Heart right ventricle (tissue), 16 donors: ENCODE results near the gene CERS6. TPM values are rescaled to one million over a fixed set of nuclear protein-coding genes. Genes with fewer than 3 reads are reported as not detected.
A peak's percentile ranks its signal among the peaks of the same experiment; 100 is the strongest.

ENCODE experiments used
- ATAC-seq, 8 donors: fragments of 200-7000 bp; cut with Tn5 transposase; one replicate each; pipeline ENCODE4 v1.9.1; 2020; ENCODE audit warnings: mild to moderate bottlenecking in 8 of 8, moderate library complexity in 8 of 8, moderate number of reproducible peaks in 1 of 8
- DNase-seq, 2 donors: peaks; one replicate each; pipeline ENCODE4 v3.0.0-alpha.2; 2020
- H3K27ac ChIP-seq, 10 donors: fragments of 200-600 bp; sonication (generic) in 2 of 10; one replicate each; pipeline versions ENCODE4 v1.5.0 to v1.8.0; 2020 to 2022; ENCODE audit warnings: mild to moderate bottlenecking in 3 of 10
- H3K27me3 ChIP-seq, 7 donors: fragments of 200-600 bp; one replicate each; pipeline ENCODE4 v1.8.0; 2021 to 2022; ENCODE audit warnings: mild to moderate bottlenecking in 2 of 7
- H3K36me3 ChIP-seq, 9 donors: fragments of 200-600 bp; sonication (generic) in 1 of 9; one replicate each; pipeline versions ENCODE4 v1.5.0 to v1.8.0; 2020 to 2022; ENCODE audit warnings: mild to moderate bottlenecking in 2 of 9
- H3K4me1 ChIP-seq, 9 donors: fragments of 200-600 bp; sonication (generic) in 1 of 9; one replicate each; pipeline versions ENCODE4 v1.5.0 to v1.8.0; 2020 to 2022; ENCODE audit warnings: mild to moderate bottlenecking in 4 of 9
- H3K4me3 ChIP-seq, 10 donors: fragments of 200-600 bp; sonication (generic) in 2 of 10; one replicate each; pipeline versions ENCODE4 v1.5.0 to v1.8.0; 2020 to 2022; ENCODE audit warnings: mild to moderate bottlenecking in 7 of 10, moderate library complexity in 2 of 10
- H3K9me3 ChIP-seq, 11 donors: fragments of 200-600 bp in 10 of 11; sonication (generic) in 2 of 11; one replicate each; pipeline versions ENCODE4 v1.5.0 to v1.8.0; 2013 to 2022; ENCODE audit warnings: mild to moderate bottlenecking in 2 of 11, control low read depth in 1 of 11, moderate library complexity in 1 of 11
- WGBS, 2 donors: extraction: QIAGEN DNeasy Blood & Tissue Kit; methylation state at CpG; one replicate each; pipeline ENCODE4 v1.1.7; 2013; ENCODE audit warnings: inconsistent platforms in 1 of 2; 5-methylcytosine and 5-hydroxymethylcytosine counted together
- intact Hi-C, 10 donors: fragments of 100-400 bp; cut with DNase I; formaldehyde crosslinking; loops; one replicate each; pipeline versions ENCODE4 v1.11.1 to v1.14.2; 2022
- microRNA-seq, 2 donors: library from miRNA; unstranded; fragments of <30 nt; microRNA quantifications; one replicate each; pipeline ENCODE4 v1.2.0, GENCODE V29; 2021
- polyA plus RNA-seq, 2 donors: library from polyadenylated mRNA; stranded (reverse); fragments of 200-250 nt; gene quantifications; one replicate each; pipeline ENCODE4 v1.2.3, GENCODE V29; 2013
- total RNA-seq, 10 donors: library from RNA; stranded (reverse); fragmentation: NEBNext Ultra II Directional in 3 of 10; extraction: Animal tissue kit (Norgen Biotek cat#: 25700) in 3 of 10; gene quantifications; one replicate each; pipeline versions ENCODE4 v1.2.1 to v1.2.4, GENCODE V29; 2021 to 2023
- TF ChIP-seq, protein P1 (sequence below), 9 donors: fragments of 200-600 bp; sonication (generic) in 2 of 9; IDR thresholded peaks; one replicate each; pipeline versions ENCODE4 v1.5.0 to v1.8.0; 2021 to 2022; ENCODE audit warnings: antibody characterized with exemption in 9 of 9, mild to moderate bottlenecking in 5 of 9, moderate library complexity in 1 of 9
- donor health status: Arrhythmogenic right ventricular cardiomyopathy.
- donor health status: ischemic (EF 13 %, LVEDD 7.1; RV severe dilation, severe dysfunction).
- donor health status: healthy with polysubstance abuse.
- donor health status: DM: no; HTN: yes; CAD: no.
- donor health status: DM: no; HTN: no; CAD: no.
- donor health status: ischemic (EF 25% LVEDD 6.9; RV normal size, moderate dysfunction).
- donor health status: ischemic (EF 25% LVEDD 5.7; RV mildly dilated, moderate dysfunction).
- donor health status: healthy.
- donor health status: DM: yes; HTN: yes; CAD: no.
- donor health status: Ischemic cardiomyopathy.
- donor health status: ischemic (EF 35%, LVEDD 5.7; RV mildly dilated, moderate dysfunction).
- donor health status: nonischemic (EF 11% LVEDD 7.7; RV severe dilation, severe dysfunction).
- donor health status: DM: yes; HTN: yes; CAD: no.
- donor health status: PGD.
- donor health status: ischemic (EF 29% LVEDD 5.4; RV normal size, mild dysfunction).
- donor health status: nonischemic (EF 23%, LVEDD 6.1; RV moderate dilation, normal function).

CERS6 gene
- total and polyA plus RNA-seq, 12 donors = 20.5 to 76.3 (median 56.1) TPM

DNA sequence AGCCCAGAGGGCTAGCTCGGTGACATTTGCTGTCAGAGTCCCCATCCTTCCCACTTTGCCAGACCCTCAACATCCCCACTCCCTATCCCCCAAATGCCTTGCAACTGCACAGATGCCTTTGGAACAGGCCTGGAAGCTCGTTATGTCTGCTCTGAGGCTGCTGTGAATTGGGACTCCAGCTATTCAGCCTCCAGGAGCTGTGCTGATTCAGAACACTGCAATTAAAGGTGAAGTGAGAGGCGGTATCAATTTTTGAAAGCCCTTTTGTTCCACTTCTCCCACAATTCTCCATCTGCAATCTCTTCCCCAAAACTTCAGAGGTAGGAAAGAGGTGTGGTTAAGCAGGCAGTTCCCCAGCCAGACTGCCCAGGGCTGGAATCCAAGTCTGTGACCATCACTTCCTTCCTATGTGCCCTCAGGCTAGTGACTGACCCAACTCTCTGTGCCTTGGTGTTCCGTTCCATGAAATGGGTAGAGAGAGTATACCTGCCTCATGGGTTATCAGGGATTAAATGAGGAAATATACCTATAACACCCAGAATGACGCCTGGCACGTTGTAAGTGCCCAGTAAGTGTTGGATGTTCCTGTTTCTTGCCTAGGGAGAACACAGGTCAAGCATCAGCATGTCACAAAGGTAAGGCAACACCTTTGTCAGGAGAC is 363.9 kb downstream of the CERS6 start:
- Histone ChIP-seq H3K27me3 (no peaks in the 10 kb centered on the region), H3K9me3 (no peaks in the 10 kb centered on the region), H3K4me1 (peaks cover 0 to 39% (median 14%) of the 10 kb centered on the region in 9 donors), H3K4me3 (no peak overlapping the region), H3K36me3 (peaks cover 0 to 15% (median 0%) of the 10 kb centered on the region in 9 donors), H3K27ac (no peak overlapping the region)
- TF ChIP-seq, protein P1, sequence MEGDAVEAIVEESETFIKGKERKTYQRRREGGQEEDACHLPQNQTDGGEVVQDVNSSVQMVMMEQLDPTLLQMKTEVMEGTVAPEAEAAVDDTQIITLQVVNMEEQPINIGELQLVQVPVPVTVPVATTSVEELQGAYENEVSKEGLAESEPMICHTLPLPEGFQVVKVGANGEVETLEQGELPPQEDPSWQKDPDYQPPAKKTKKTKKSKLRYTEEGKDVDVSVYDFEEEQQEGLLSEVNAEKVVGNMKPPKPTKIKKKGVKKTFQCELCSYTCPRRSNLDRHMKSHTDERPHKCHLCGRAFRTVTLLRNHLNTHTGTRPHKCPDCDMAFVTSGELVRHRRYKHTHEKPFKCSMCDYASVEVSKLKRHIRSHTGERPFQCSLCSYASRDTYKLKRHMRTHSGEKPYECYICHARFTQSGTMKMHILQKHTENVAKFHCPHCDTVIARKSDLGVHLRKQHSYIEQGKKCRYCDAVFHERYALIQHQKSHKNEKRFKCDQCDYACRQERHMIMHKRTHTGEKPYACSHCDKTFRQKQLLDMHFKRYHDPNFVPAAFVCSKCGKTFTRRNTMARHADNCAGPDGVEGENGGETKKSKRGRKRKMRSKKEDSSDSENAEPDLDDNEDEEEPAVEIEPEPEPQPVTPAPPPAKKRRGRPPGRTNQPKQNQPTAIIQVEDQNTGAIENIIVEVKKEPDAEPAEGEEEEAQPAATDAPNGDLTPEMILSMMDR (IDR thresholded peaks at IDR 0.05) = no peak
- intact Hi-C loops = loop anchor here in 2 of 10 donors (5.0 kb wide), 1 partner anchor 48 kb away; no protein-coding TSS in a partner anchor
- DNase-seq (no peak), ATAC-seq (peak in 1 of 8 donors; percentile 37)
- WGBS, 2 donors = 87 to 90% methylated on average over 6 of the region's 6 CpGs

DNA sequence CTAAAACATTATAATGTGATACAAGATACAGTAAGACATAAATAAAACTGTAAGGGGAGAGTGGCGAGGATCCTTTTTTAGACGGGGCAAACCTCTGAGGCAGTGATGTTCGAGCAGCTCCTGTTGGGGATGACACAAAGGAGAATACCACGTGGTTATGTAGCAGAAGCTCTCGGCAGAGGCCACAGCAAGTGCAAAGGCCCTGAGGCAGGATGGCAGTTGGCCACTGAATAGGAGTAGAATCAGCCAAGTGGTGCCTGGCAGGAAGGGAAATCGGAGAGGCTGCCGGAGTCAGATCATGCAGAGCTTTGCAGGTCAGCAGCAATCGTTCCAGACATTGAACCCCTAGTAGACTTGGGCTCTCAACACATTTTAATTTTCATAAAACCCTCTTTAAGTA is 365.5 kb downstream of the CERS6 start:
- Histone ChIP-seq H3K36me3 (peaks cover 0 to 30% (median 0%) of the 10 kb centered on the region in 9 donors), H3K9me3 (no peaks in the 10 kb centered on the region), H3K27ac (no peak overlapping the region), H3K4me1 (peaks cover 0 to 27% (median 12%) of the 10 kb centered on the region in 9 donors), H3K27me3 (no peaks in the 10 kb centered on the region), H3K4me3 (no peak overlapping the region)
- intact Hi-C loops = no loop called here
- WGBS, 2 donors = 86 to 94% methylated on average over 8 of the region's 8 CpGs
- no peak for DNase-seq
- TF ChIP-seq, protein P1 (IDR thresholded peaks at IDR 0.05) = no peak
- peak in 1 of 8 donors; percentile 25 for ATAC-seq

DNA sequence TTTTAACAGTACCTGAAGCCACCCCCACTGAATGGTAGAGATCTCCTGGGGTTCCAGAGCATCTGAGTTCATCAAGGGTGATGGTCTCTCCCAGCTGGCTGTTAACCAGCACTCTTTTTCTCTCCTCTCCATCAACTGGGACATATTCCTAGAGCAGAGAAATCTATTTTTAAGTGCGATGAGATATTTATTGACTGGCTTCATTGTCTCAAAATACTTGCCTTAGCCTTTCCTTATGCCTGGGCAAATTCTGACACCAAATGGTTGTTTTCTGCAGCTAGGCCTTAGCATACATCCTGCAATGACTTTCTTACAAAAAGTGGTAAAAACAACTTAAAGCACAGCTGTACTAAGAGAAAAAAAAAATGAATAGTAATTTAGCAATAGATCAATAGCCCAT is 365.9 kb downstream of the CERS6 start:
- no peaks in the 10 kb centered on the region for H3K9me3 ChIP-seq
- peak in 3 of 8 donors; percentile 41 to 58 (median 54) for ATAC-seq
- intact Hi-C loops = no loop called here

More for the DNA sequence above, 365.9 kb downstream of the CERS6 start:
- Histone ChIP-seq H3K4me1 (peaks cover 0 to 27% (median 12%) of the 10 kb centered on the region in 9 donors), H3K27ac (no peak overlapping the region), H3K27me3 (no peaks in the 10 kb centered on the region), H3K36me3 (peaks cover 0 to 34% (median 0%) of the 10 kb centered on the region in 9 donors), H3K4me3 (no peak overlapping the region)
- no peak for DNase-seq
- WGBS, 2 donors = 34 to 51% methylated on average over 1 of the region's 1 CpG
- TF ChIP-seq, protein P1 (IDR thresholded peaks at IDR 0.05) = peak in 2 of 9 donors; percentile 28 to 30

Small RNA genes lying within 50 kb of the gene (microRNA-seq; reads per million reads assigned to microRNA genes)
- 0 reads per million in 2 donors for gene MIR4774

Other genes starting within 250 kb of the CERS6 start
- 10 to 100 TPM; 15.2 to 35.5 (median 19.3) TPM for gene STK39, start 208.7 kb upstream of the CERS6 start, total RNA-seq
- gene STK39, start 208.7 kb upstream of the CERS6 start, polyA plus RNA-seq = 10 to 100 TPM; 19.1 to 27.7 TPM